GM12872 (cell line): ENCODE measurements around the gene SLIT3.

ENCODE experiments used
- CTCF ChIP-seq: IDR thresholded peaks from 3 replicates; pipeline ENCODE4 v1.5.1; 2011; ENCODE audit warnings: low read depth, mild to moderate bottlenecking, low read length, moderate library complexity; ENCODE audit not compliant: insufficient read depth

The SLIT3 gene

GRCh38 chr5:169202969-169203368, 98.0 kb downstream of the SLIT3 start:
- no peak for TF ChIP-seq CTCF

GRCh38 chr5:169201597-169201996, 99.3 kb downstream of the SLIT3 start:
- TF ChIP-seq CTCF = no peak

GRCh38 chr5:169200125-169200778, 100.7 kb downstream of the SLIT3 start:
- TF ChIP-seq CTCF = no peak

- no peak for TF ChIP-seq CTCF
Measured at GRCh38 chr5:169197343-169197742, 103.6 kb downstream of the SLIT3 start.

GRCh38 chr5:169196059-169196458, 104.9 kb downstream of the SLIT3 start:
- no peak for TF ChIP-seq CTCF

- no peak for TF ChIP-seq CTCF
Measured at GRCh38 chr5:169195601-169196000, 105.3 kb downstream of the SLIT3 start.

- no peak for TF ChIP-seq CTCF
Measured at GRCh38 chr5:169192536-169192935, 108.4 kb downstream of the SLIT3 start.
